Measurements from ENCODE around the gene ARCN1. TPM values are rescaled to one million over a fixed set of nuclear protein-coding genes. Genes with fewer than 3 reads are reported as not detected.

Gene ARCN1
- total RNA-seq, 4 donors from 2014 or later: 48.7 to 78.7 (median 65.4) TPM

GRCh38 chr11:118547132-118547531 lies 25.1 kb upstream of the ARCN1 start:
- no peak for ATAC-seq

GRCh38 chr11:118552341-118552740 lies 19.9 kb upstream of the ARCN1 start:
- Histone ChIP-seq H3K4me1 (no peaks in the 10 kb centered on the region), H3K4me3 (no peak overlapping the region), H3K27ac (no peak overlapping the region), H3K27me3 (no peaks in the 10 kb centered on the region), H3K36me3 (peaks cover 0 to 60% of the 10 kb centered on the region in 2 donors), H3K9me3 (no peaks in the 10 kb centered on the region)
- TF ChIP-seq POLR2A (IDR thresholded peaks at IDR 0.05) (no peak), CTCF (IDR thresholded peaks at IDR 0.05 in 4 of 5, conservative IDR thresholded peaks at IDR 0.05 in 1 of 5) (no peak)
- DNase-seq (no peak), ATAC-seq (no peak)
- in situ Hi-C loops (cut with MboI; ENCODE audit: low sequenced_read_pairs in 4 of 4): no loop called here
- intact Hi-C loops (cut with DNase I; ENCODE audit: low total_unique reads): no loop called here

More at GRCh38 chr11:118547132-118547531, 25.1 kb upstream of the ARCN1 start:
- TF ChIP-seq CTCF (IDR thresholded peaks at IDR 0.05 in 4 of 5, conservative IDR thresholded peaks at IDR 0.05 in 1 of 5) (no peak), POLR2A (IDR thresholded peaks at IDR 0.05) (no peak)
- no peak for DNase-seq
- Histone ChIP-seq H3K27ac (no peak overlapping the region), H3K9me3 (no peaks in the 10 kb centered on the region), H3K4me3 (no peak overlapping the region), H3K36me3 (peaks cover 0 to 41% of the 10 kb centered on the region in 2 donors), H3K4me1 (no peaks in the 10 kb centered on the region), H3K27me3 (no peaks in the 10 kb centered on the region)
- intact Hi-C loops (cut with DNase I; ENCODE audit: low total_unique reads): no loop called here
- in situ Hi-C loops (cut with MboI; ENCODE audit: low sequenced_read_pairs in 4 of 4): no loop called here

- Histone ChIP-seq H3K4me3 (no peak overlapping the region), H3K27ac (no peak overlapping the region), H3K9me3 (no peaks in the 10 kb centered on the region), H3K36me3 (peaks cover 0 to 40% of the 10 kb centered on the region in 2 donors), H3K4me1 (peaks cover 7% of the 10 kb centered on the region in 2 donors), H3K27me3 (no peaks in the 10 kb centered on the region)
- DNase-seq: no peak
- TF ChIP-seq CTCF (IDR thresholded peaks at IDR 0.05 in 4 of 5, conservative IDR thresholded peaks at IDR 0.05 in 1 of 5) (no peak), POLR2A (IDR thresholded peaks at IDR 0.05) (no peak)
- ATAC-seq: no peak
- in situ Hi-C loops (cut with MboI; ENCODE audit: low sequenced_read_pairs in 4 of 4): no loop called here
- intact Hi-C loops (cut with DNase I; ENCODE audit: low total_unique reads): loop anchor here (10.0 kb wide), 1 partner anchor 416 kb away; no protein-coding TSS in a partner anchor
These were observed 11.4 kb upstream of the ARCN1 start for GRCh38 chr11:118560806-118561205.

- H3K27me3 ChIP-seq: no peaks in the 10 kb centered on the region
- ATAC-seq (no peak), DNase-seq (no peak)
- intact Hi-C loops (cut with DNase I; ENCODE audit: low total_unique reads): loop anchor here (5.0 to 10.0 kb wide), 4 partner anchors 33 to 420 kb away; partner anchors contain the start of genes ATP5MG and TMEM25
- H3K36me3 ChIP-seq: peaks cover 0 to under 1% of the 10 kb centered on the region in 2 donors
- H3K4me1 ChIP-seq: peaks cover 7% of the 10 kb centered on the region in 2 donors
- TF ChIP-seq POLR2A (IDR thresholded peaks at IDR 0.05): no peak
- no peak for TF ChIP-seq CTCF (IDR thresholded peaks at IDR 0.05 in 4 of 5, conservative IDR thresholded peaks at IDR 0.05 in 1 of 5)
- no peaks in the 10 kb centered on the region for H3K9me3 ChIP-seq
- peak overlapping the region; percentile 38 to 85 (median 82) for H3K27ac ChIP-seq
- H3K4me3 ChIP-seq: peak overlapping the region; percentile 72 to 86 (median 78)
- in situ Hi-C loops (cut with MboI; ENCODE audit: low sequenced_read_pairs in 4 of 4): no loop called here
These were observed 7.2 kb upstream of the ARCN1 start for GRCh38 chr11:118565051-118565450.

GRCh38 chr11:118569670-118570069 lies 2.5 kb upstream of the ARCN1 start:
- in situ Hi-C loops (cut with MboI; ENCODE audit: low sequenced_read_pairs in 4 of 4) (no loop called here), intact Hi-C loops (cut with DNase I; ENCODE audit: low total_unique reads) (loop anchor here (5.0 to 10.0 kb wide), 4 partner anchors 37 to 425 kb away; partner anchors contain the start of genes ATP5MG and TMEM25)
- no peak overlapping the region for H3K27ac ChIP-seq
- H3K4me3 ChIP-seq: no peak overlapping the region
- ATAC-seq: no peak
- H3K36me3 ChIP-seq: no peaks in the 10 kb centered on the region
- TF ChIP-seq CTCF (IDR thresholded peaks at IDR 0.05 in 4 of 5, conservative IDR thresholded peaks at IDR 0.05 in 1 of 5) (no peak), POLR2A (IDR thresholded peaks at IDR 0.05) (no peak)
- no peak for DNase-seq
- H3K9me3 ChIP-seq: no peaks in the 10 kb centered on the region
- H3K4me1 ChIP-seq: peaks cover 17 to 24% of the 10 kb centered on the region in 2 donors
- H3K27me3 ChIP-seq: no peaks in the 10 kb centered on the region
